ENCODE results near the gene P2RY6. TPM values are rescaled to one million over a fixed set of nuclear protein-coding genes. Genes with fewer than 3 reads are reported as not detected.

P2RY6 gene
- total RNA-seq, 2 donors from 2014 or later = not detected

DNA sequence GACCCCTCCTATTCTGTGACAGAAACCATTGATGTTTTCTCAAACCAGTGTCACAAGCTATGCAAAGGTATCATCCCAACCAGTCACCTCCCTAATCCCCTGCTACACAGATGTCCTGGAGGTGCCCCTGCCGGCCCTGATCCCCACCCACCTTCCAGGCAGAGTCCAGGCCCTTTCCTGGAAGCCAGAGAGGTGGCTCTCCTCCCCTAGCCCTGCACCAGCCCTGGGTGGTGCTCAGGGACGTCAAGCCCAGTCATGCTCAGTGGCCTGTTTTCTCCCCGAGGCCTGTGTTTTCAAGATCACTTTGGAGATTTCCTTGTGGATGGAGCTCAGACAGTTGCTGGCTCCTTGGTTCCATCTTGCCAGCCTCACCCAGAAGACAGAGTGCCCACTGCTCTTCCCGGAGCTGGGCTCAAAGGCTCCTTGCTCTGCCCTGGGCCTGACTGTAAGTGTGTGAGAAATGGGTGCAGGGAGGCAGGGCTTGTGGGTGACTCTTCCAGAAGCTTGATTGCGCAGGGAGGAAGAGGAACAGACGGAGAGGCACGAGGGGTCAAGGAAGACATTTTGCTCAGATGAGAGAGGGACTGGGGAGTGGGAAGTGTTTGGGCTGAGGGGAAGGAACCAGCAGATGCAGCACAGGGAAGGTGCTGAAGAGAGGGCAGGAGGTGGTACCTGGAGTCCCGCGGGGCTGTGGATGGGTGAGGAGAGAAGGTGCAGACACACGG lies 11.3 kb downstream of the P2RY6 start:
- Mint-ChIP-seq H3K27me3 (ENCODE audit: low read depth) (no peaks in the 10 kb centered on the region), H3K4me3 (no peak overlapping the region), H3K36me3 (ENCODE audit: insufficient read depth in 2 of 2) (no peaks in the 10 kb centered on the region), H3K9me3 (no peaks in the 10 kb centered on the region), H3K4me1 (ENCODE audit: low read depth) (peaks cover 6% of the 10 kb centered on the region), H3K27ac (no peak overlapping the region)
- DNase-seq (no peak), ATAC-seq (replicated peaks in 1 of 2) (no peak)

GRCh38 chr11:73284106-73284505 lies 12.0 kb downstream of the P2RY6 start:
- H3K27me3 Mint-ChIP-seq (ENCODE audit: low read depth) = no peaks in the 10 kb centered on the region
- no peak overlapping the region for H3K27ac Mint-ChIP-seq
- H3K4me1 Mint-ChIP-seq (ENCODE audit: low read depth) = peaks cover 12% of the 10 kb centered on the region
- DNase-seq = no peak
- no peak for ATAC-seq (replicated peaks in 1 of 2)
- no peaks in the 10 kb centered on the region for H3K9me3 Mint-ChIP-seq
- H3K4me3 Mint-ChIP-seq = no peak overlapping the region
- H3K36me3 Mint-ChIP-seq (ENCODE audit: insufficient read depth in 2 of 2) = no peaks in the 10 kb centered on the region

DNA sequence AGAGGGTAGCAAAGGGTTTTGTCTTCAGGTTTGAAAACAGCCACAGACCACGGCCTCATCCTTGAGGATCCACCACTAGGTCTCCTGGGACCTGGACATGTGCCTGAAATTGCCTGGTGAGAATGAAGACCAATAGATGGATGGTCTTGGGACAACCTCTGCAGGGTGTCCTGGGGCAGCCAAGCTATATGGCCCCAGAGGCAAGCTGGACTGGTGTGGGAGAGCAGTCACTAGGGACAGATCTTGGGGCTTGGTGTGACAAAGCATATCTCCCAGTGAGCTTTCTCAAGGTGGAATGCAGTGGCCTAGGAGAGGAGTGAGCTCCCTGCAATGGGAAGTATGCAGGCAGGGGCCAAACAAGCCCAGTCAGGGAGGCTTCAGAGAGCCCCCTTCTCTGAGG lies 13.6 kb downstream of the P2RY6 start:
- no peak overlapping the region for H3K4me3 Mint-ChIP-seq
- no peaks in the 10 kb centered on the region for H3K9me3 Mint-ChIP-seq
- peaks cover 15% of the 10 kb centered on the region for H3K4me1 Mint-ChIP-seq (ENCODE audit: low read depth)
- H3K27me3 Mint-ChIP-seq (ENCODE audit: low read depth) = no peaks in the 10 kb centered on the region
- DNase-seq (no peak), ATAC-seq (replicated peaks in 1 of 2) (no peak)
- H3K27ac Mint-ChIP-seq = no peak overlapping the region
- no peaks in the 10 kb centered on the region for H3K36me3 Mint-ChIP-seq (ENCODE audit: insufficient read depth in 2 of 2)

GRCh38 chr11:73286240-73286810 lies 14.2 kb downstream of the P2RY6 start:
- H3K4me3 Mint-ChIP-seq = no peak overlapping the region

GRCh38 chr11:73287400-73288101 lies 15.4 kb downstream of the P2RY6 start:
- Mint-ChIP-seq H3K27me3 (ENCODE audit: low read depth) (peaks cover 5% of the 10 kb centered on the region), H3K4me1 (ENCODE audit: low read depth) (peaks cover 15% of the 10 kb centered on the region), H3K36me3 (ENCODE audit: insufficient read depth in 2 of 2) (no peaks in the 10 kb centered on the region), H3K4me3 (no peak overlapping the region), H3K27ac (no peak overlapping the region), H3K9me3 (no peaks in the 10 kb centered on the region)
- no peak for ATAC-seq (replicated peaks in 1 of 2)
- no peak for DNase-seq

More at GRCh38 chr11:73286240-73286810, 14.2 kb downstream of the P2RY6 start:
- no peaks in the 10 kb centered on the region for H3K36me3 Mint-ChIP-seq (ENCODE audit: insufficient read depth in 2 of 2)
- H3K27ac Mint-ChIP-seq = no peak overlapping the region
- H3K9me3 Mint-ChIP-seq = no peaks in the 10 kb centered on the region
- DNase-seq (no peak), ATAC-seq (replicated peaks in 1 of 2) (no peak)
- H3K27me3 Mint-ChIP-seq (ENCODE audit: low read depth) = no peaks in the 10 kb centered on the region
- peaks cover 15% of the 10 kb centered on the region for H3K4me1 Mint-ChIP-seq (ENCODE audit: low read depth)

DNA sequence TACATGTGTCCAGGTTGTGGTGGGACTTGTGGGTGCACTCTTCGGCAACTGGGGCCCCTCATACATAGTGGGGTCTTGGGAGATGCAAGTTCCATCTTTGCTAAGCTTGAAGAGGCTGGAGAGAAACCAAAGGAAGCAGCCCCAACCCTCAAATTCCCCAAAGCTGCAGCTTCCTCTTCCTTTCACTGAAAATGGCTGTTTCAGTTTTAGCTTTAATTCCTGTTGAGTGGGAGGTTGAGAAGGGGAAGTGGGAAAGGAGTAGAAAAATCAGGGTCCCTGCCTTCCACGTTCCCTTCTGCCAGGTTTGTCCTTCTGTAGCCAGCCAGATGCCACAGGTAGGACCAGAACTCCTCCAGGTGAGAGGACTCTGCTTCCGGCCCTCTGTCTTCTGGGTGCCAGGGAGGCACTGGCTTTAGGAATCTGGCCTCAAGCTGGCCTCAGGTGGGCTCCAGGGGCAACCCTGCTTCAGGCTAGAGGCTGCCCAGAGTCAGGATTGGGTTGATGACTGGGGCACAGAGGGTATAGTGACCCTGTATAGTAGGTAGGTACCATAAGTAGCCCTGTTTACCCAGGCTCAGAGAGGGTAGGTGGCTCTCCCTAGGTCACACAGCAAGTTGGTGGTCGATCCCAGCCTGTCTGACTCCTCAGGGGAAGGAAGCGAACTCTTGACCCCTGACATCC lies 16.2 kb downstream of the P2RY6 start:
- H3K27me3 Mint-ChIP-seq (ENCODE audit: low read depth) = peaks cover 5% of the 10 kb centered on the region
- ATAC-seq (replicated peaks in 1 of 2) = peak in 1 of 2 donors; percentile 17
- H3K9me3 Mint-ChIP-seq = no peaks in the 10 kb centered on the region
- no peak overlapping the region for H3K4me3 Mint-ChIP-seq
- H3K36me3 Mint-ChIP-seq (ENCODE audit: insufficient read depth in 2 of 2) = no peaks in the 10 kb centered on the region
- DNase-seq = no peak
- H3K27ac Mint-ChIP-seq = no peak overlapping the region
- peaks cover 15% of the 10 kb centered on the region for H3K4me1 Mint-ChIP-seq (ENCODE audit: low read depth)

DNA sequence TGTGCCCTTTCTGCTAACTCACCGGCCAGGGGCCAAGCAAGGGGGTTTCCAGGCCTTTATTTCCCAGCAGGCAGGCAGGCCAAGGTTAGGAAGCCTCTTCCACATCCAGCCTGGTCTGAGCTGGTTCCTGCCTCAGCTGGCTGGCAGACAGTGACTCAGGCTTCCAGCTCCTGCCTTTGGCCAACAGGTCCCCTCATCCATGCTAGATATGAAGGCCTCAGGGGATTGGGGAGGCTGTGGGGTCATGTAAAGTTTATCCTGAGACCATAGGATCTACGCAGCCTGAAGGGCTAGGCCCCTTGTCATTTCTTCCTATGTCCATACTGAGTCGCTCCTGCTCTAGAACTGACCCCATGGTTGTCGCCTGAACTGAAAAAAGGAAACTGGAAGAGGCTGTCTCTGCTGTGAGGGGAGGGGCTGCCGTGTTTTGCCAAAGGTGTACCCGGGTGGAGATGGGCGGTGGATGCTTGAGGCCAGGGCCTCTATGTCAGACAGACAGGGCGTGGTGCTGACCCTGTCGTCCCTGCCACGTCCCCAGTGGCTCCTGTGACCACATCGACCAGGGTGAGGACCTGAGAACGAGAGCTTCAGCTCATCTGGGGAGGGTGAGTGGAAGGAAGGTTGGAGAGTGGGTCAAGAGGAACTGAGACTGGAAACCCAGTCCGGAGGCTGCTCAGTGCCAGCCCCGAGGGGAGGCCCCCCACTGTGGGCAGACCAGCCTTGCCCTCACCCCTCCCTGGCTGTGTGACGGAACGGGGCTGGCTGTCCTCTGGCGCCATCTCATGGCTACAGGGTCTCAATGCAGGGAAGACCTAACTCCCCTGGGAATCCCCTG lies 17.0 kb downstream of the P2RY6 start:
- Mint-ChIP-seq H3K27me3 (ENCODE audit: low read depth) (peaks cover 7% of the 10 kb centered on the region), H3K4me3 (peak overlapping the region; percentile 14 to 30), H3K27ac (no peak overlapping the region), H3K36me3 (ENCODE audit: insufficient read depth in 2 of 2) (no peaks in the 10 kb centered on the region), H3K4me1 (ENCODE audit: low read depth) (peaks cover 15% of the 10 kb centered on the region), H3K9me3 (no peaks in the 10 kb centered on the region)
- DNase-seq = peak; percentile 64
- peak; percentile 73 to 81 for ATAC-seq (replicated peaks in 1 of 2)

- Mint-ChIP-seq H3K27me3 (ENCODE audit: low read depth) (peaks cover 13% of the 10 kb centered on the region), H3K36me3 (ENCODE audit: insufficient read depth in 2 of 2) (no peaks in the 10 kb centered on the region), H3K4me1 (ENCODE audit: low read depth) (peaks cover 20% of the 10 kb centered on the region), H3K9me3 (no peaks in the 10 kb centered on the region), H3K27ac (no peak overlapping the region), H3K4me3 (no peak overlapping the region)
- no peak for ATAC-seq (replicated peaks in 1 of 2)
- DNase-seq = no peak
Measured at GRCh38 chr11:73290536-73290935, 18.4 kb downstream of the P2RY6 start.

GRCh38 chr11:73291196-73291595 lies 19.1 kb downstream of the P2RY6 start:
- ATAC-seq (replicated peaks in 1 of 2) = no peak
- Mint-ChIP-seq H3K36me3 (ENCODE audit: insufficient read depth in 2 of 2) (no peaks in the 10 kb centered on the region), H3K27ac (no peak overlapping the region), H3K4me1 (ENCODE audit: low read depth) (peaks cover 21% of the 10 kb centered on the region), H3K4me3 (no peak overlapping the region), H3K27me3 (ENCODE audit: low read depth) (peaks cover 13% of the 10 kb centered on the region), H3K9me3 (no peaks in the 10 kb centered on the region)
- DNase-seq = no peak

GRCh38 chr11:73291781-73292524 lies 19.8 kb downstream of the P2RY6 start:
- H3K27me3 Mint-ChIP-seq (ENCODE audit: low read depth) = peaks cover 13% of the 10 kb centered on the region
- ATAC-seq (replicated peaks in 1 of 2) (no peak), DNase-seq (no peak)
- peaks cover 21% of the 10 kb centered on the region for H3K4me1 Mint-ChIP-seq (ENCODE audit: low read depth)
- no peaks in the 10 kb centered on the region for H3K9me3 Mint-ChIP-seq
- no peak overlapping the region for H3K4me3 Mint-ChIP-seq
- no peak overlapping the region for H3K27ac Mint-ChIP-seq
- H3K36me3 Mint-ChIP-seq (ENCODE audit: insufficient read depth in 2 of 2) = no peaks in the 10 kb centered on the region

GRCh38 chr11:73292525-73292894 lies 20.4 kb downstream of the P2RY6 start:
- Mint-ChIP-seq H3K27ac (no peak overlapping the region), H3K9me3 (no peaks in the 10 kb centered on the region), H3K36me3 (ENCODE audit: insufficient read depth in 2 of 2) (no peaks in the 10 kb centered on the region), H3K4me3 (no peak overlapping the region), H3K27me3 (ENCODE audit: low read depth) (peaks cover 13% of the 10 kb centered on the region), H3K4me1 (ENCODE audit: low read depth) (peaks cover 21% of the 10 kb centered on the region)
- DNase-seq (no peak), ATAC-seq (replicated peaks in 1 of 2) (no peak)

DNA sequence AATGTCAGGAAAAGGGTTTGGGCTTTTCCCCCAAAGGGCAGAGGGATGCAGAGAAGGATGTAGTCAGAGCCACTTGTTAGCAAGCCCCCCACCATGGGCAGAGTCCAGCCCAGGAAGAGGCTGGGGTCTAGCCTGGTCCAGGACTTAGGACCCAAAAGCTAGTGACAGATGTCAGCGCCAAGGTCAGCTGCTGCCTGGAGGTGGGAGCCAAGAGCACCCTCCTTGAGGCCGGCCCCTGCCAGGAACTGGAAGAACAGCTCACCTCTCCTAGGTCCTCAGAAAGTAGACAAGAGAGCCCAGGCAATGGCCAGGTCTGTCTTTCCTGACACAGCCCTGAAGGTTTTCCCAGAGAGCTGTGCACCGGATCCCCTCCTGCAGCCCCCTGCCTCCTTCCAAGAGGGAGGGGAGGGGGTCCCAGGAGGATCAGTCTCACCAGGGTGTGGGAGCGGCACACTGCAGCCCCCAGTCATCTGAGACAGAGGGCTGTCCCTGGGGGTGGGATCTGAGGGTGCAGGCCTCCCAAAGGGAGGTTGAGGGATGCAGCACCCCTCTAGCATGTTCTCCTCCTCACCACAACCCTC lies 21.3 kb downstream of the P2RY6 start:
- ATAC-seq (replicated peaks in 1 of 2) = no peak
- no peak overlapping the region for H3K4me3 Mint-ChIP-seq
- no peak overlapping the region for H3K27ac Mint-ChIP-seq
- H3K4me1 Mint-ChIP-seq (ENCODE audit: low read depth) = peaks cover 15% of the 10 kb centered on the region
- H3K36me3 Mint-ChIP-seq (ENCODE audit: insufficient read depth in 2 of 2) = no peaks in the 10 kb centered on the region
- peaks cover 13% of the 10 kb centered on the region for H3K27me3 Mint-ChIP-seq (ENCODE audit: low read depth)
- no peaks in the 10 kb centered on the region for H3K9me3 Mint-ChIP-seq
- DNase-seq = no peak
